Effector CD4-positive, alpha-beta T cell (primary cell): ENCODE measurements around the gene PDGFC.
"Not testable (repeated sequence)": the region's sequence is repeated elsewhere in the genome, so short reads cannot be mapped to it uniquely, and the experiment has no call there.

Experiments used
- DNase-seq: peaks from one replicate; pipeline ENCODE4 v3.0.0-alpha.2; 2020

The PDGFC gene

GRCh38 chr4:156949373-156949814 lies 22.2 kb downstream of the PDGFC start:
- DNase-seq, result no peak

DNA sequence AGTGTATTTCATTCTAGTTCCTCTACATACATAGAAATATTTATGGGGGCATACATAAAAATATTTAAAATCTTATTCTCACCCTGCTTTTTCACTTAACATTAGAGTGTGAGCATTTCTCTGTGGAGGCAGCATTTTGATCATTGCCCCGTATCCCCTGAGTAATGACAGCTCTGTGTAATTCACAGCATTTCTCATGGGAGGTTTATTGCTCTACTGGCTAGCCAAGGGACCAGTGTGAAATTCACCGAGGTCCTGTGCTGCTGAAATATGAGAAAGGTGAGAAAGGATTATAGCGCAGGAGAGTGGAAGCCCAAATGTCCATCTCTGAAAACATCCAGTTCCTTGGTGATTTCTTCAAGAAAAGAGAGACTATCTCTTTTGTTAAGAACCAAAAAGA lies 22.9 kb downstream of the PDGFC start:
- no peak for DNase-seq

- DNase-seq, result no peak
Observed at GRCh38 chr4:156948133-156948532, 23.5 kb downstream of the PDGFC start.

DNA sequence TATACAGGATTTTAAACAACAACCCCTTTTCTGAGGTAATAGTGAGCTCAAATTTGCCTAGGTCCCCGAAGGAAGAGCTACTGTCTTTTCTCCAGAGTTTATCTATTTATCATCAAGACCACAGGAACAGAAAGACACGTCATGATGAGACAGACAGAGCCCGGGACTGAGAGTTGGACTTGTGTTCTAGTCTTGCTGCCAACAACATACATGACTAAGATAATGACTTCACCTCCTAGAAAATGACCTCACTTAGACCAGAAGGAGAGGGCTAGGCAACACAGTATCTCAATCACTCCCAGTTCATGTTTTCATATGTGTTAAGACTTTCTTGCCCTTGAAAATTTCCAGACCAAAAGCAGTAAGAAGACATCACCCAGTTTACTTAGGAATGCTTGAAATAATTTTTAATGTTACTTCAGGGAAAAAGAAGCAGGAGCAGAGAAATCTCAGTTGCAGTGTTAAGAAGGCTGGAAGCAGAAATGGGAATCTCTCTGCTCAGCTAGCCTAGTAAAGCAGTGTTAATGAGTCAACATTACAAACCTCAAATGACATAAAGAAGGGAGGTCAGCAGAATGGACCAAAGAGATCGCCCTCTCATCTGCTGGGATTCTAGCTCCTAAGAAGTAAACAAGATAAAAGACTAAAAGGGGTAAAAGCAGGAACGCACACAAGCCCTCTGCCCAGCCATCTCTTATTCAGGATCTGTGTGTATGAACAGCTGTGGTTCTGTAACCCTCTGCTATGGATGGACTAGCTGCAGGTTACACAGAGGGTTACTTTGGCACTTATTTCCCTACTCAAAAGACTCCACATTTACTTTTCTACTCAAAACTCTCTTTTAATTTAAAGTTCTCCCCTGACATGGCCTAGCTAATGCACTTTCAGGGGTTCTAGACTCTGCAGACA lies 24.8 kb downstream of the PDGFC start:
- DNase-seq, result no peak

DNA sequence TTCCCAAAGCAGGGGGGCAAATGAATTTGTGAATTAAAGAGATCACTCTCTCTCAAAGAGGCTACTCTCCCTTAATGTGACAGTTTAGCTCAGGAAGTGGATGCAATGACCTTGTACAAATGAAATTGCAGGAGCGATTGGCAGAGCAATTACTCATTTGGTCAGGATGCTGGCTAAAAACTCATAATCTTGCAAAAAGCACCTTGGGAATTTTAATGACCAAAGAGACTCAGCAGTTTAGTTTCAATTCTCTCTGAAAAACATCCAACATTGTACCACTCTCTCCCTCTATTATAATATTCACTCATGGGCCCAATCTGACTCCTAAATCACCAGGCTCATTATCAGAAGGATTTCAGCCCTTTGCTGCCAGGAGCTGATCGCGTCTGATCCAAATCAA lies 26.1 kb downstream of the PDGFC start:
- DNase-seq, result no peak

DNA sequence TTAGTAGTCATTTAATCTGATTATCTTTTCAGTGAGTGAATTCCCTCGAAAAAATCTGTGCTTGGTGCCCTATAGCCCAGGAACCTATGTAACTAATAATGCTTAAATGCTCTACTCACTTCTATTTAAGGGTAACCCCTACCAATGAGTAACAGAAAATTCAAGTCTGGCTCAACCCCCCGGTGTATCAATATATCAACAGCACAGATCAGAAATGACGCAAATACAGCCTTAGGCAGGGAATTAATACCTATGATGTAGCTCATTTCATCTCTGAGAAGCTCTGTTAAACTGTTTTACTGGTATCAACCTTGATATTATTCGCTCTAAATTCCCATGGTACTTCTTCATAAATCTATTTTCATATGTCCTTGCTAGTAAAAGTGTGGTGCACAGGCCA lies 28.6 kb downstream of the PDGFC start:
- no peak for DNase-seq

DNA sequence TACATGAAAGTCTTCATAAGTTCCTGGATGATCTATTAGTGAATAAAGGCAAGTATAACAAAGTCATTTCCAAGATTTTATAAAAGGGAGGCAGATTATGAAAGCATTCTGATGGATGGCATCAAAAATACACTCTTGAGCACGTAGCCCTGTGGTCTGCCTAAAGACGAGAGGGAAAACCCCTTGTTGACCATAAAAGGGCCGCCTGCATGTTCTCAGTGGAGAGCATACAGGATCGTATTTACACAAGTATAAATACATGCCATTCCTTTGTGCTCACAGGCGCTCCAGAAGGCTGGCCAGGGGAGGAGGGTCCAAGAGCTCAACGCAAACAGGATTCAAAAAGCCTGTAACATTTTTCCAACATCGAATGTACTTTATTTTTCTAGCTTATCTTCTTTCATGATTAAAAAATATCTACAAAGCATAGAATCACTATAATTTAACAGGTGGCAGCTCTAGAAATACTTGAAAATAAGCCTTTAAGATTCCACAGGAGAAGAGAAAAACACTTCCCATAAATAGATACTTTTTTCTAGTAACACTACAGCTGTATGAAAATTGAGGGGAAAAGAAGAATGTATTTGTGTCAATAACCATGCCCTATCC lies 29.6 kb downstream of the PDGFC start:
- no peak for DNase-seq

GRCh38 chr4:156939801-156940200 lies 31.8 kb downstream of the PDGFC start:
- DNase-seq, result no peak

GRCh38 chr4:156939139-156939538 lies 32.5 kb downstream of the PDGFC start:
- DNase-seq, result no peak

GRCh38 chr4:156934259-156934635 lies 37.4 kb downstream of the PDGFC start:
- DNase-seq, result no peak

DNA sequence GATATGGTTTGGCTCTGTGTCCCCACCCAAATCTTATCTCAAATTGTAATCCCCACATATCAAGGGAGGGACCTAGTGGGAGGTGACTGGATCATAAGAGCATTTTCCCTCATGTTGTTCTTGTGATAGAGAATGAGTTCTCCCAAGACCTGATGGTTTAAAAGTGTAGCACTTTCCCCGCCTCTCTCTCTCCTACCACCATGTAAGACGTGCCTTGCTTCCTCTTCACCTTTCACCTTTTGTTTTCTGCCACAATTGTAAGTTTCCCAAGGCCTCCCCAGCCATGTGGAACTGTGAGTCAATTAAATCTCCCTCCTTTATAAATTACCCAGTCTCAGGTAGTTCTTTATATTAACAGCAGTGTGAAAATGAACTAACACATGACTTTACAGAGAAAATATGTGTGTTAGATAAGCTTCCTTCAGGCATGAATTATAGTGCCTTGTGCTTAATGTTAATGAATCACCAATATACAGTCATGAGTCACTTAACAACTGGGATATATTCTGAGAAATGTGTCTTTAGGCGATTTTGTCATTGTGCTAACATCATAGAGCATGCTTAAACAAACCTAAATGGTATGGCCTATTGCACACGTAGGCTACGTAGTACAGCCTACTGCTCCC lies 37.9 kb downstream of the PDGFC start:
- no peak for DNase-seq

- DNase-seq, result not testable (repeated sequence)
Observed at GRCh38 chr4:156932360-156932759, 39.2 kb downstream of the PDGFC start.

DNA sequence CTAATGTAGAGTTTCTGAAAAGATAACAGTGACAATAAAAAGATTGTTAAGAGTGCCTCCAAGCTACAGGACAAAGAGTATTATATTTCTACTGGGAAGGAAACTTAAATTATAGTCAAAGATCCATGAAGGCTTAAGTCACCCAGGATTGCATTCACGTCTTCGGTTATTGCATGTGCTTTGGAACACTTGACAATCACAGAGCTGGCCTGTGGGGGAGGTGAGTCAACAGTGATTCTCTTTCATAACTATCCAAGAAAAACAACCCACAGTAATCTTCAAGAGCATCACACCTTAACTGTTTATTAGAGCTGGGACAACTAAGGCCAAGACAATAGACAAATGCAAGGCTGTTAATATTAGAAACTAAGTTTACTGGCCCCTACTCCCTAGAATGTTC lies 40.3 kb downstream of the PDGFC start:
- no peak for DNase-seq

GRCh38 chr4:156929386-156930105 lies 42.1 kb downstream of the PDGFC start:
- no peak for DNase-seq

- no peak for DNase-seq
Observed at GRCh38 chr4:156924774-156925315, 46.8 kb downstream of the PDGFC start.

- DNase-seq, result no peak
Observed at GRCh38 chr4:156923525-156923924, 48.1 kb downstream of the PDGFC start.

DNA sequence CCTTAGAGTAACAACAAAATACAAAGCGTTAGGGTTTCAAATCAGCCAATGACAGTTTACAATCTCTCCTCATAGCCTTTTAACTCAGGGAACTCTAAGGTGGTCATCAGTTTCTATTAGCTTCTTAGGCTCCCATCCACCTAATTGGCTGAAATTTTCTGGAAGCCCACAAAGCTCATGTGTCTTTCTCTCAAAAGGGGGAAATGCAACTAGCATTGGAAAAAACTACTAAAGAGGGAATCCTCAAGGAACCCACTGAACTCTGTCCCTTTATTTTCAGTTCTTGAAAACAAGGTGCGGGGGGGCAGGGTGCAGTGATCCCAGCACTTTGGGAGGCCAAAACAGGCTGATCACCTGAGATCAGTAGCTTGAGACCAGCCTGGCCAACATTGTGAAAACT lies 56.4 kb downstream of the PDGFC start:
- DNase-seq, result no peak

DNA sequence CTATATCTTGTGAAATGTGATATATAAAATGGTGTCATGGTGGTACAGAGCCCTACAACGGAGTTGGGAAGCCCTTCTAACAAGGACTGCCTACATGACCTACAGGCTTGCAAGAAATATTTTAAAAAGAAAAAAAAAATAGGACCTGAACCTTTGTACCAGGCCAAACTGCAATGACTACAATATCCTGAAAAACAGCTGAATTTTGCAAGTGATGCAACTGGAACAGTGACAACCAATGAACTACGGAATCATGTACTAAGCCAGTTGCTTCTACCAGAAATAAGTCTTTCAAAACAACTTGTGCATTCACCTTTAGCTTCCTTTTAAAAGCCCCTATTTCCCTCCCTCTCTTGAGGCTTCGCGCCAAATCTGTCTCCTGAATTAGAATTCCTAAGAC lies 58.4 kb downstream of the PDGFC start:
- no peak for DNase-seq

DNA sequence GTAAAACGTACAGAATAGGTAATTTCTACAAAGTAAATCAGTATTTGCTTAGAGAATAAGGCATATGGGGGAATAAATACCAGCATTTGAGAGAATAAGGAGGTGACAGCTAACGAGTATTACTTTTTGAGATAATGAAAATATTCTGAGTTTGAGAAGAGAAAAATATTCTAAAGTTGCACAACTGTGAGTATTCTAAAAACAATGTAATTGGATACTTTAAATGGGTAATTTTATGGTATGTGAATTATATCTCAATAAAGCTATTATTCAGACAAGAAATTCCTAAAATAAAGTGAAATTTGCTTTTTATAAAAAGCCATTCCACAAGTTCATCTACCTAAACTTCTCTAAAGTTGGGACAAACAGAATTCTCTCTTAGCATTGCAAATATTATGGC lies 62.6 kb downstream of the PDGFC start:
- no peak for DNase-seq

DNA sequence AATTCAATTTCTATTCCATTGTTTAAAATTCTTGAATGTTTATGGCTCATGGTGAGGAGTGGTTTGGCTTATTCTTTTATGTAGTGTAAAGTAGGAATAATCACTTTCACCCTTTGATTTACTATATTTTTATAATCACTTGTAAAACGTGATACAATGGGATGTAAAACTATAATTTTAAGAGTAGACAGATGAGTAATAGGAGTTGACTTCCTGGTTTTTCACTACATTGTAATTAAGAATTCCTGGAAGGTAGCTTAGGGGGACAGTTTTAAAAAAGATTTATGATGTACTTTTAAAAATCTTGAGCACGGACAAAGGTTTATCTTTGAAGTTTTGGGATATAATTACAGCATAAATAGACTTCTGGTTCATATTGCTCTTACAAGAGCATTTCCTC lies 65.3 kb downstream of the PDGFC start:
- DNase-seq, result no peak

GRCh38 chr4:156901871-156902270 lies 69.7 kb downstream of the PDGFC start:
- DNase-seq, result no peak

GRCh38 chr4:156898373-156899117 lies 73.1 kb downstream of the PDGFC start:
- DNase-seq, result no peak
